ENCODE results near the gene NRCAM.

Gene NRCAM

GRCh38 chr7:108436906-108437305 lies 19.3 kb downstream of the NRCAM start:
- H3K4me2 ChIP-seq (ENCODE audit: low read length) = no peak overlapping the region
- H2AFZ ChIP-seq = no peak overlapping the region
- H3K9ac ChIP-seq = no peak overlapping the region
- H3K4me1 ChIP-seq = peaks cover 4% of the 10 kb centered on the region
- peaks cover 16% of the 10 kb centered on the region for H3K79me2 ChIP-seq
- no peaks in the 10 kb centered on the region for H3K36me3 ChIP-seq (ENCODE audit: control insufficient read depth, insufficient read depth, low read length)
- H3K9me3 ChIP-seq (ENCODE audit: control insufficient read depth, low read length) = no peaks in the 10 kb centered on the region
- no peaks in the 10 kb centered on the region for H3K27me3 ChIP-seq (ENCODE audit: control insufficient read depth, insufficient read depth, low read length)
- TF ChIP-seq CTCF (IDR thresholded peaks at IDR 0.05) = no peak
- H3K4me3 ChIP-seq (ENCODE audit: low read depth, low read length) = no peak overlapping the region
- no peak overlapping the region for H3K27ac ChIP-seq

- H3K4me1 ChIP-seq = peaks cover 4% of the 10 kb centered on the region
- TF ChIP-seq CTCF (IDR thresholded peaks at IDR 0.05) = no peak
- no peak overlapping the region for H3K4me2 ChIP-seq (ENCODE audit: low read length)
- no peak overlapping the region for H3K9ac ChIP-seq
- no peaks in the 10 kb centered on the region for H3K9me3 ChIP-seq (ENCODE audit: control insufficient read depth, low read length)
- no peaks in the 10 kb centered on the region for H3K36me3 ChIP-seq (ENCODE audit: control insufficient read depth, insufficient read depth, low read length)
- H3K27me3 ChIP-seq (ENCODE audit: control insufficient read depth, insufficient read depth, low read length) = no peaks in the 10 kb centered on the region
- no peak overlapping the region for H3K4me3 ChIP-seq (ENCODE audit: low read depth, low read length)
- H3K27ac ChIP-seq = no peak overlapping the region
- peaks cover 16% of the 10 kb centered on the region for H3K79me2 ChIP-seq
- no peak overlapping the region for H2AFZ ChIP-seq
Measured at GRCh38 chr7:108434010-108434409, 22.2 kb downstream of the NRCAM start.

GRCh38 chr7:108431099-108431498 lies 25.1 kb downstream of the NRCAM start:
- Histone ChIP-seq H2AFZ (no peak overlapping the region), H3K9me3 (ENCODE audit: control insufficient read depth, low read length) (no peaks in the 10 kb centered on the region), H3K79me2 (peaks cover 10% of the 10 kb centered on the region), H3K27me3 (ENCODE audit: control insufficient read depth, insufficient read depth, low read length) (no peaks in the 10 kb centered on the region), H3K36me3 (ENCODE audit: control insufficient read depth, insufficient read depth, low read length) (no peaks in the 10 kb centered on the region), H3K4me2 (ENCODE audit: low read length) (no peak overlapping the region), H3K4me3 (ENCODE audit: low read depth, low read length) (no peak overlapping the region), H3K9ac (no peak overlapping the region), H3K27ac (no peak overlapping the region), H3K4me1 (peaks cover 4% of the 10 kb centered on the region)
- TF ChIP-seq CTCF (IDR thresholded peaks at IDR 0.05) = no peak

GRCh38 chr7:108430664-108431063 lies 25.6 kb downstream of the NRCAM start:
- H3K9me3 ChIP-seq (ENCODE audit: control insufficient read depth, low read length) = no peaks in the 10 kb centered on the region
- H3K4me2 ChIP-seq (ENCODE audit: low read length) = no peak overlapping the region
- no peaks in the 10 kb centered on the region for H3K36me3 ChIP-seq (ENCODE audit: control insufficient read depth, insufficient read depth, low read length)
- peaks cover 10% of the 10 kb centered on the region for H3K79me2 ChIP-seq
- TF ChIP-seq CTCF (IDR thresholded peaks at IDR 0.05) = no peak
- no peak overlapping the region for H2AFZ ChIP-seq
- H3K4me1 ChIP-seq = peaks cover 4% of the 10 kb centered on the region
- H3K4me3 ChIP-seq (ENCODE audit: low read depth, low read length) = no peak overlapping the region
- no peak overlapping the region for H3K9ac ChIP-seq
- H3K27ac ChIP-seq = no peak overlapping the region
- no peaks in the 10 kb centered on the region for H3K27me3 ChIP-seq (ENCODE audit: control insufficient read depth, insufficient read depth, low read length)

- no peak overlapping the region for H2AFZ ChIP-seq
- no peak overlapping the region for H3K4me3 ChIP-seq (ENCODE audit: low read depth, low read length)
- no peaks in the 10 kb centered on the region for H3K27me3 ChIP-seq (ENCODE audit: control insufficient read depth, insufficient read depth, low read length)
- H3K9me3 ChIP-seq (ENCODE audit: control insufficient read depth, low read length) = no peaks in the 10 kb centered on the region
- H3K9ac ChIP-seq = no peak overlapping the region
- no peaks in the 10 kb centered on the region for H3K36me3 ChIP-seq (ENCODE audit: control insufficient read depth, insufficient read depth, low read length)
- H3K79me2 ChIP-seq = no peaks in the 10 kb centered on the region
- no peak overlapping the region for H3K4me2 ChIP-seq (ENCODE audit: low read length)
- TF ChIP-seq CTCF (IDR thresholded peaks at IDR 0.05) = no peak
- no peak overlapping the region for H3K27ac ChIP-seq
- H3K4me1 ChIP-seq = no peaks in the 10 kb centered on the region
Measured at GRCh38 chr7:108427766-108428165, 28.5 kb downstream of the NRCAM start.

All from parathyroid adenoma (tissue), 2 donors.